Occipital lobe (tissue), 2 donors: ENCODE data around the gene NPR2. TPM values are rescaled to one million over a fixed set of nuclear protein-coding genes. Genes with fewer than 3 reads are reported as not detected.

Experiments
- DNase-seq: peaks from one replicate; lab custom pipeline; 2025; lab: John Stamatoyannopoulos, UW
- total RNA-seq: library from RNA; depleted of rRNA; stranded (reverse); fragments of >200 nt; gene quantifications from one replicate; pipeline ENCODE4 v1.2.3, GENCODE V29; 2014

The NPR2 gene
- total RNA-seq, 1 donor from 2014 or later, result 11.2 TPM

DNA sequence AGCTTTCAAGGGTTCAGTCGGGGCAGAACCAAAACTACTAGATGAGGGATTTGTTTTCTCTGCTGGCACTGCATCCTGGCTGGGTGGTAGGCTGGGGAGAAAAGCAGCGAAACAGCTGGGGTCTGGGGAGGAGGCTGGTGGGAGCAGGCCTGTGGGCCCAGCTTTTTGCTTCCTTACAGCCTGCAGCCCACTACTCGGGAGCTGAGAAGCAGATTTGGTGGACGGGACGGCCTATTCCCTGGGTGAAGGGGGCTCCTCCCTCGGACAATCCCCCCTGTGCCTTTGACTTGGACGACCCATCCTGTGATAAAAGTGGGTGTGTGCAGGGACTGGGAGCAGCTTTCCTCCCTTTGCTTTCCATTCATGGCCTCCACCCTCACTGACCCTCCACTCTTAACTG lies 9.1 kb downstream of the NPR2 start:
- DNase-seq, result no peak

DNA sequence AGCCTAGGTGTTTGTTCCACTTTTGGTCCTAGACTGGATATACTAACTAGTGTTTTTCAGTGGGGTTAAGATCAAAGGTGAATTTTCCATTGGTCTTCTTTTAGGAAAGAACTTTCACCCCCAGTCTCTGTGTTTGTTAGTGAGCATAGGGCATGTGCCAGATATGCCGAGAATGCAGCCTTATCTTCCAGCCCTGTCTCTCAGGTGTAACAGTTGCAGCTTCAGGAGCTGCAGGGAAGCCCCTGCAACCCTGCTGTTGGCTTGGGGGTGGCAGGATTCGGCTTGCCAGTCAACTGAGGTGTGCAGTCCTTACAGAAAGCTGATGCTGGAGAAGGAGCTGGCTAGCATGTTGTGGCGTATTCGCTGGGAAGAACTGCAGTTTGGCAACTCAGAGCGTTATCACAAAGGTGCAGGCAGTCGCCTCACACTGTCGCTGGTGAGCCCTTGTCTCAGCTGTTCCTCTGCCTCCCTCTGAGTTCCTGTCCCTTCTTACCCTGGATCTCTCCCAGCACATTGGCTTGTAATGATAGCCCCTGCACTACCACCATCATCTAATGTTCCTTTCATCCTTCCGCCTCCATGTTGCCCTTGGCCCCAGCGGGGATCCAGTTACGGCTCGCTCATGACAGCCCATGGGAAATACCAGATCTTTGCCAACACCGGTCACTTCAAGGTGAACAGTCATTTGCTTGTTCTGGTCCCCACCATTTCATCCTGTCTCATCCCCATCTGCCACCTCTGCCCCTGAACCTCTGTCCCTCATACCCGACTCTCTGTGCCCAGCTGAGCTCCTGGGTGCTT lies 10.1 kb downstream of the NPR2 start:
- no peak for DNase-seq

DNA sequence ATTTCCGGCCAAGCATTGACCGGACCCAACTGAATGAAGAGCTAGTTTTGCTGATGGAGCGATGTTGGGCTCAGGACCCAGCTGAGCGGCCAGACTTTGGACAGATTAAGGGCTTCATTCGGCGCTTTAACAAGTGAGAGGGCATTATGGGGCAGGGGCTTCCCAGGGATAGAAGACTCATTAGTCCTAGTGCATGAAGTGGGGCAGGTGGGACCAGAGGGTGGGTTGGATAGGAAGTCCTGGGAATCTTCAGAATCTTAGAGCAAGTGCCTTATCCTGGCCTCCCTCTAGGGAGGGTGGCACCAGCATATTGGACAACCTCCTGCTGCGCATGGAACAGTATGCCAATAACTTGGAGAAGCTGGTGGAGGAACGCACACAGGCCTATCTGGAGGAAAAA lies 14.7 kb downstream of the NPR2 start:
- DNase-seq, result no peak

DNA sequence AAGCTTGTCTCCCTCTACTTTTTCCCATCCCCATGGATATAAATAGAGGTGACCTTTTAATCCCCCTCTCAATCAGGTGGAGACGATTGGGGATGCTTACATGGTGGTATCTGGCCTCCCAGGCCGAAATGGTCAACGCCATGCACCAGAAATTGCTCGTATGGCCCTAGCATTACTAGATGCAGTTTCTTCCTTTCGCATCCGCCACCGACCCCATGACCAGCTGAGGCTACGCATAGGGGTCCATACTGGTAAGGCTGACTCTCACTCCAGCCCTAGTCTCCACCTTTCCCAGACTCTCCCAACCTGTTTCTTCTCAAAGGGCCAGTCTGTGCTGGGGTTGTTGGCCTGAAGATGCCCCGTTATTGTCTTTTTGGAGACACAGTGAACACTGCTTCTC lies 17.0 kb downstream of the NPR2 start:
- DNase-seq, result no peak

DNA sequence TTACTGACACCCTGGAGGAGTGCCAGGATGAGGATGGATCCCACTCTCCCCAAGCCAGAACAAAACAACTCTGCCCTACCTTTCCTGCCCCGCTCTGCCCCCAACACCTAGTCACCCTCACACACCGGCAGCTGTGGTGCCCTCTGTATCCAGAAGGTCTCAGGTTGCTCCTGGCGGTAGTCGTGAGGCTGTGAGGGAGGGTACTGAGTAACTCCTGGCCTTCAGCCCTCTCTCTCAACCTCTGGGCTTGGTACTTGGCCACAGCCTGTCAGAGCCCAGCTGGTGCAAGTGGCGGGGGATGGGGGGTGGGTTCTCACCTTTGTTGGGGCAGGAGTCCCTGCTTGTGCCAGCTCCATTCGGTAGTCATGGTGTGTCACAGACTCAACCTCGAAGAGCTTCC lies 18.7 kb downstream of the NPR2 start:
- DNase-seq, result no peak

DNA sequence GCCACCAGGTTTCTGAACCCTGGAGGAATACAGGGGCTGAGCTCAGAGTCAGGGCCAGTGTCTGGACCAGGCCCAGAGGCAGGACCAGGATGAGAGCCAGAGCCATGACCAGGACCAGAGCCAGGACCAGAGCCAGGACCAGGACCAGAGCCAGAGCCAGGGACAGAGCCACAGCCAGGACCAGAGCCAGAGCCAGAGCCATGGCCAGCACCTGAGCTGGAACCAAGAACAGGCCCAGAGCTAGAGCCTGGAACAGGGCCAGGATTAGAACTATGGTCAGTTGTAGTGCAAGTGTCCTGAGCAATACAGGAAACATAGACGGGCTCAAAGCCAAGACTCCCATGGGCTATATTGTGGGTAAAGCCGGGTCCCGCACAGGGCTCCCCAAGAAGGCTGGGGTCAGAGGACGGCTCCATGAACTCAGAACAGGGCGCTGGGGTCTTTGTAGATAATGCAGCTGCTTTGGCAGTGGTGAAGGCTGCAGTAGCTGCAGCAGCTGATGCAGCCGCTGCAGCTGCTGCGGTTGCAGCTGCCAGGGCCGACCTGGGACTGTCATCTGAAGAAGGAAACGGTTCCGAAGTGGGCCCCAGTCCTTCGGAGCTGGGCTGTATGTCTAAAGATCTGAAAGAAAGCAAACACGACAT lies 20.1 kb downstream of the NPR2 start:
- DNase-seq, result no peak

DNA sequence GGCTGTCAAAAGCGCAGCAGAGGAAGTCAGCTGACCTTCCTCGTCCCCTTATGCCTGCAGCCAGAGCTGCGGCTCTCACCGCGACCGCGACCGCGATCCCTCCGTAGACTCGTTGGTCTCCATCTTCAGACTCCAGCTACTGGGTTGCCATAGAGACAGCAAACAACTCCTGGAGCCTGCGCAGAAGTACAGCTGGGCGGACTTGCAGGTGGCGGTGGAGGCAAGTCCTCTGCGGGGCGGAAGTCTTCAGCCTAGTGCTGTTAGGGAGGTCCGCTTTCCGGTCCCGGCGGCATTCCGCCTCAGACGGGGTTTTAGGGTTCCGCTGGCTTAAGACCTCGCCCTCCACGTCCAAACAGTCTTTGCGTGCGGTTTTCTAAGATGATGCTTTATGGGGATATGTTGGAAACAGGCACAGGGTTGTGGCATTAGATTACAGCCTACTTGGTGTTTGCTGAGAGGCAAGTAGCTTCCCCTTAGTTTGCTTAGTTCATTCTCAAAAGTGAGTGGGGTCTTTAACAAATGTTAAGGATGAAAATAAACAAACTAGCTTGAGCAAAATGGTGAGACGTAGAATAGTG lies 20.7 kb downstream of the NPR2 start, which contains the start of gene SPAG8:
Gene SPAG8 (minus strand): TSS at position 238 of the 578 bp plus-strand sequence. CDS start 115 bp downstream, at position 123.
- peak; percentile 94 for DNase-seq

DNA sequence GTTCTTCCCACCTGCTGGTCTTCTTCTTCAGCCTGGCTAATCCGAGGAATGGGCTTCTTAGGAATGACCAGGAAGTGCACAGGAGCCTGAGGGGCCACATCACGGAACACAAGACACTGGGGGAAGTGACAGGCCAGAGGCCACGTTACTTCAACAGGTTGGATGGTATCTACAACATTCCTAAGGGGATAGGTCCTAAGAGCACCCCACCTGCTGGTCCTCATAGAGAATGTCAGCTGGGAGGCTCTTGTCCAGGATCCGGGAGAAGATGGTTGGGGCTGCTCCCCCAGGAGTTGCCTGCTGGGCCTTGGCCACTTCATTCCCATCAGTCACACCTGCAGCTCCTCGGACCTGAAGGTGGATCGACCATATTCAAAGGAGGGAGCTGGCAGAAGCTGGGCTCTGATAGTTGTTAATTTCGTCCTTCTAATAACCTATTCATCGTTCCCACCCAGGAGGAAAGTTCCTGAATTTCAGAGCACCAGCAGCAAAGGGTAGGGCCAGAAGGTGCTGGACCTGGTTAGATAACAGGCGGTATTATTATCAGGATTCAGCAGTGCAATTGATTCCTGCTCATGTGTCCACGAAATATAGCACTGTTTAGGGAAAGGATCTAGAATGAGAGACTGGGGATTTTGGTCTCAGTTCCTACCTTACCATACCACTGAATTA lies 22.2 kb downstream of the NPR2 start:
- DNase-seq, result no peak

DNA sequence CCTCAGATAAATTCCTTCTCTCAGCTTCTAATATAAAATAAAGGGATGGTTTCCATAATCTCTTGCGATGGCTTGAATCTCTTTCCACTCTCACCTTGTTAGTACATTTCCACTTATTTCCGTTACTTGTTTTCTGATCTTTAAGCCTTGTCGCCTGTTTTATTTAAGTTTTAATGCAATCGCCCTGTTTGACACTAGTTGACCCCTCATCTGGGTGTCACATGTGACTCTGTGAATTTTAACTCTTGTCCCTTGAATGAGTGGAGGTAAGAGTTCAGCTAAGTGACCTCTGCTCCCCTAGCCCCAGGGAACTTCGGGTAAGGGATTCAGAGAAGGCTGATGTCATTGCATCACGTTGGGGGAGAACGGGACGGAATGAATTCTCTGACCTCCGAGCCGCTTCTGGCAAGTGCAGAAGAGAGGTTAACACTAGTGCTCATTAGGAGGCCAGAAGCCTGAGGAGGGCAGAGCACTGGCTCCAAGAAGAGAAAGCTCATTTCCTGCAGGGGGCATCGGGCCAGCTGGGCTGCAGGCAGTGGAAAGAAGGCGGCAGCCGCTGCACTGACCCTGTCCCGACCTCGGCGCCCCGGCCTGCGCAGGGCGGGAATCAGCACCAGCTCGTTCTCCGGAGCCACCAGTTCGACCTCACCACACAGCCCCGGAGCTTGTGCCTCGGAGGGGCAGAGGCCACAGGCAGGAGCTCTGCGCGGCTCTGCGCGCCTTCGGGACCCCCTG lies 22.9 kb downstream of the NPR2 start:
- no peak for DNase-seq

DNA sequence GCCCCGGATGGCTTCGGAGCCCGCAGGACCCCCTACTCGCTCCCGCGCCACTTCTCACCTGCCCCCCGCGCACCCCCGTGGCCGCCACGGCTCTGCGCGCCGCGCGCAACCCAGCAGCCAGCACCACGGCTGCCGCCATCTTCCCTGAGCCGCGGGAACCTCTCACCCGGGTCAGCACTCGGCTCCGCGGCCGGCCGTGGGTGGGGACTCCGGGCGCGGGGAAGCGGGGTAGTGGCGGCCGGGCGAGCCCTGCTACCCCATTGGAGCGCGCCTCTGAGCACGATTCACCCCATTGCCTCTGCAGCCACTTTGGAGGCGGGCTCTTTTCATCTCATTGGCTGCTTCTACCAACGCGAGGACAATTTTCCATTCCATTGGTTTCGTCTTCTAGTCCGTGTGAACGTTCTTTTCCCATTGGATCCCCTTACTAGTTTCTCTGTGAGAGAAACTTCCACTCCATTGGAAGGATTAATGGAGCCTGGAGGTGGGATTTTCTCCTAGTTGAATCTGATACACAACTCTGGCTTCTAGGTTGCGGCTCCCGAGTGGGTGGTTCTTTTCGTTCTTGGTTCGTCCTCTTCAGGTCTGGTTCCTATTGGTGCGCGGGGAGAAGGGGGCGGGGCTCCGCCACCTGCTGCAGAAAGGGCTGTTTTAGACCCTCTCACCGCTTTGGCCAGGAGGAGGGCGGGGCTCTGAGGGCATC lies 23.6 kb downstream of the NPR2 start, which contains the start of gene HINT2:
Gene HINT2 (minus strand): TSS at position 202 of the 703 bp plus-strand sequence. CDS start 63 bp downstream, at position 139.
- DNase-seq, result peak; percentile 97

DNA sequence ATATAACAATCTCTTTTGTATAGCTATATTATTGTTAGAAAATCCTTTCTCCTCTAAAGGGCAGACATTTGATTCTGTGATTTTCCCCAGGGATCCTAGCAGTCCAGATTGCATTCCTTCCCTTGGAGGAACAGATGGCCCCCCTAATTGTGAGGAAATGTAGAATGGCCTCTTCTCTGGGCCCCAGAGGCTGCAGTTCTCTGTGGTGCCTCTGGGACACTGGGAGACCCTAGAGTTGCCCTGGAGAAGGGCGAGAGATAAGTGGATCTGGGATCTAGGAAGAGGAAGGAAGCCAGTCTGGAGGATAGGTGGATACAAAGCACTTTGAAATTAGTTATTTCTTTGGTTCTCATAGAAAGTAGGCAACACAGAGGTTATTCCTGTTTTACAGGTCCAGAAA lies 25.3 kb downstream of the NPR2 start:
- no peak for DNase-seq

DNA sequence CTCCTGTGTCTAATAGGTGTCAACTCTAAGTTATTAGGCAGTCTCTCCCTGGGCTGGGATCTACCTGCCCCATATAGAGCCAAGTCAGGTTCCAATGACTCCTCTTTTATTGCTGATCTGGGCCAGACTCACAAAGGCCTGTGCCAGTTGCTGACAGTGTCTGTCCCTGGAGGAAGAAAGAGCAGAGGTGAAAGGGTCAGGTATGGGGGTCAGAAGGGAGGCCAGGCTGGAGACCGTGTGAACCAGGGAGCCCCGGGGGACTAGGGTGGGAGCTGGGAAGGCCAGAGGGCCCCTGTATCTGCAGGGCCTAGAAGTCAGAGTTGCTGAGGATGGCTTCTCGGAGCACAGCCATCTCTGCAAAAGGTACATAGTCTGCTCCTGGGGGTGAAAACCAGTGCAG lies 26.9 kb downstream of the NPR2 start:
- DNase-seq, result no peak

DNA sequence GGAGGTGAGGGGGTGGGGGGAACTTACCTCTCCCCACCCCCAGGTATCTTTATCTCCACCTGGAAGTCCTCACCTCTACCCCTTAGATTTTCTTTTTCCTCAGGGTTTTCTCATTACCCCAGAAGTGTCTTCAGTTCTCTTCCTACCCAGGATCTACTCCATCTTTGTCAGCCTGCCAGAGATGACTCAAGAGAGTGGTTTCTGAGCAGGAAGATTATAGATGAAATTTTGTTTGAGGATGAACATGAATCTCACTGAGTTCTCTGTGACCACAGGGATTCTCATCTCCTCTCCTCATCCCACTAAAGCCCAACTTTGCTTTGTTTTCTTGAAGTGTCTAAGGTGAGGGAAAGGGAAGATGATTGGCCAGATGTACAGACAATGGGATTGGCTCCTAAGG lies 28.7 kb downstream of the NPR2 start:
- DNase-seq, result no peak

DNA sequence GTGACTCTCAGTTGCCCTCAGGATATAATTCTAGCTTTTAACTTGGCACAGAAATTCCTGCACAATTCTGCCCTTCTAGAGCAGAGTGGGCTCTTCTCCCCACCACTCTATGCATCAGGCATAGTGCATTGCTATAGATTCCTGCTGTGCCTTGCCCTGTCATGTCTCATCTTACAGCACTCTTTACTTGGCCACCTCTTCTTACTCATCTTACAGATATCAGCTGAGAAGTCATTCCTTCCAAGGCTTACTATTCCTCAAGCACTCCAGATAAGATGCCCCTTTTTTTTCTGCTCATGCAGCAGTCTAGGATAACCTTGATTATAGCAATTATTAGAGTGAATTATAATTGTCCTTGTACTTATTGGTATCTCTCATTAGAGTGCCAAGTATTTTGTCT lies 31.5 kb downstream of the NPR2 start:
- DNase-seq, result no peak

DNA sequence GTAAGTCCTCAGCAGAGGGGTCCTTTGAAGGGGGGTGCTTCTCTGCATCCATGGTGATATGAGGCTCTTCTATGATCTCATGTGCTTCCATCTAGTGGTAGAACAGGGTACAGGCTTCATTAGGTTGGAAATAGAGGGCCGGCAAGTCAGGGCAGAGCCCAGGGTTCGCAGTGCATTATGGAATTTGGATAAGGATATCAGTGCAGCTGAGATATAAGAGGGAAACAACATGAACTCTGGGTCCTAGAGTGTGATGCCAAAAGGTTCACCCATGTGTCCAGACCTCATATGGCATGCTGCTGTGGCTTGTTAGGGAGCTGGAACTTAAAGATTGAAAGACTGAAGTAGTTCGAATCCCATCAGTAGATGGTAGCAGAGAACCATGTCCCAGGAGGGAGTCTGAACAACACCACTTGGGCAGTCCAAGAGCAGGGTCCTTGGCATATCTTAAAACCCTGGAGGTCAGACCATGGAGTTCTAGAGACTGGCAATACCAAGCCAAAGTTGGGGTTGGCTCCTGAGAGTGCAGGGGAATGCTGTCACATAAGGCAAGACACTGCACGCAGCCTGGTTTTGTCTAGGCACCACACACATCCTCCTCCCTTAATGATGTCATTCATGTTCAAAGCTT lies 34.8 kb downstream of the NPR2 start:
- no peak for DNase-seq

DNA sequence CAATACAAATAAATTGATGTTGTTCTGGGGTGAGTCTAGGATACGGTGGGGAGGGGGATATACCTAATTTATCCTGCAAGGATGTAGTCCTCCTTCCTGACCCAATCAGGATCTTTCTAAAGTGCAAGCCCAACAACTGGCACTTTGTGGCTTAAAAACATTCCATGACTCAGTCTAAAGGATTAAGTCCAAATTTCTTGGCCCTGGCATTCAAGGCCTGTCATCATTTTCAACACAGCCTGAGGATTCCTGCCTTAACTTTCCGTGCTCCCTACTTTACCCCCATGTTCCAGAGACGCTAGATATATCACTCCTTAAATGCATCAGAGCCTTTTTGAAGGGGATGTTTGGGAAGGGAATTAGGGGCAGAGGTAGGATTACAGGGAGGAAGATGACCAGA lies 36.1 kb downstream of the NPR2 start:
- DNase-seq, result no peak

DNA sequence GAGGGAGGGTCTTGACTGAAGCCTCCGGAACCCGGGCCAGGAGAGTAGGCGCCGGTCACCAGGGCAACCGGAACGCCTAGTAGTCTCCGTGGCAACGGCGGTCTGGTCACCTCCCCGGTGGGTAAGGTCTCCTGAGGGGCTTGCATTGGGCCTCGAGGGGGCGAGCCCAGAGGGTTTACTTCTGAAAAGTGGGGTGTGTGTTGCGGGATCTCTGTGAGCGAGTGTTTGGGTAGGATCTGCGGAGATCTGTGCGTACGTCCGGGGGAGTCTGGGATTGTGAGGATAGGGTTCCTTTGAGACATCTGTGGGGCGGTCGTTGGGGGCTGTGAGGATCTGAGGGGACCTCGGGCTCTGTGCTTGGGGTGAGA lies 37.3 kb downstream of the NPR2 start, which contains the start of gene FAM221B:
Gene FAM221B (minus strand): TSS at position 17 of the 368 bp plus-strand sequence. CDS start 2,571 bp downstream, outside the sequence.
- no peak for DNase-seq

DNA sequence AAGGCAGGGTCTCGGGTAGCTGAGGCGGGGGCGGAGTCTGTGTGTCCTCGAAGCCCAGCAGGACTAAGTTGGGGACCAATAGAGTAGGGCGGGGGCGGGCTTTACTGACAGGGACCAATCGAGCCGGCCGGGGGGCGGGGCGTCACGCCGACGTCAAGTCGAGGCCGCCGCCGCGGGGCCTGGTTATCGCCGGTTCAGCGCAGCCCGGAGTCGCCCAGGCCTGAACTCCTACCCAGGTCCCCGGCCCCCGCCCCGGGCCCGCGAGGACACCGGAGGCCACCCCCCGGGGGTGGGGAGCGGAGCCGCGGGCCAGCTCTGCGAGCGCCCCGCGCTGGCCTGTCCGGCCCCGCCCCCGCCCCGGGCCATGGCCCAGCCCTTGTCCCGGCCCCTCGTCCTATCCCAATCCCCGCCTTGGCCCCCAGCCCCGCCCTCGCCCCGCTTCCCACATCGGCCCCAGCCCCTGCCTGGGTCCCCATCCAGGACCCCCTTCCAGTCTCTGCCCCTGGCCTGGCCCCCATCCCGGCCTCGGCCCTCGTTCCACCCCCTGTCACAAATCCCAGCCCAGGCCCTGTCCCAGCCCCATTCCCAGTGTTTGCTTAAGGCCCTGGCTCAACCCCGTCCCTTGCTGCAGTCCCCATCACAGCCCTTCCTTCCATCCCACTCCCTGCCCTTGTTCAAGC lies 37.8 kb downstream of the NPR2 start, which contains the start of gene TMEM8B:
Gene TMEM8B (plus strand): TSS at position 145 of the 680 bp plus-strand sequence. CDS start 220 bp downstream, at position 365.
- peak; percentile 92 for DNase-seq

DNA sequence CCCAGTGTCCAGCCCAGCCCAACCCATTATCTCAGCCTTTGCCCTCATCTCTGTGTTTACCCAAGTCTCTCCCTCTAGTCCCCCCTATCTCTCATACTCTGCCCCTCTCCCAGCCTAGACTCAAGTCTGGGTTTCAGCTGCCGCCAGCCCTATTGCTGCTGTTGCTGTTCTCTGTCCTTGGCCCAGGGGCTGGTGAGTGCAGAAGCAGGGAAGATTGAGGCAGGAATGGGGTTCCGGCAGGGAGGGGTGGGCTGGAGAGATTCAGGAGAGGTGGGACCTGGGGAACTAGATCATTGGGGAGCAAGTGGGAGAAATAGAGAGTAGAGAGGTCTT lies 38.3 kb downstream of the NPR2 start:
- no peak for DNase-seq
